Measurements from ENCODE around the gene PGM2L1. TPM values are rescaled to one million over a fixed set of nuclear protein-coding genes. Genes with fewer than 3 reads are reported as not detected.

PGM2L1 gene
- total RNA-seq, 4 donors from 2014 or later: 0.42 to 2.0 (median 0.89) TPM

DNA sequence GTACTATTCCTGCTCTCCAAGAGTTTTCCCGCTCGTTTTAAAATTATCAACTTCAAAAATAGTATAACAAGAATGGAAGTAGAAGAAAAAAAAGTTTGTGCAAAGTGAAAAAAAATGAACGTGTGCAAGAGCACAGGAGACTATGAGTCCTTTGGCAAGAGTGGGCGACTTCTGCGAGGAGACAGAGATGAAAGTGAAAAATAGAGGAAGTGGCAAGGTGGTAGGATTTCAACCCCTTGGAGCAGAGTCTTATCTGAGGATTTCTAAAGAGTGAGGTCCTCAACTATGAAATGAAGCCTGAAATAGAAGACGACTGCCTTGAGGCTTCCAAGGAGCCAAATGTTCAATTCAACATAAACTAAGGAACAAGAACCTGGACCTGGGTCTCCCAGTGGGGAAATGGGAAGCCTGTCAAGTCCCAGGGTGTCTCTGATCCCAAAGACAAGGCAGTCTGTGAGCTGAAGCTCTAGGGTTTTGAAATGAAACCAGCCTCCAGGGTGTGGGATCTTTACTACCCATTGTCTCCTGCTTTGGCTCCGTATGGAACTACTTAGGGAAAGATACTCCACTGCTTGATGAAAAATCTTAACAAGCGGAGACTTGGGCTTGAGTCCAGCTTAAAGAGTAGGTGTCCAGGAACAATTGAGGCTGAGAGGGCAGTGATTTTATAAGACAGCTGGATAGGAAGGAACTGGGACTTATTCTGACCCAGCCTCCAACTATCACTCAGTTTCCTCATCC lies 91.6 kb downstream of the PGM2L1 start:
- no peak overlapping the region for H3K27ac ChIP-seq
- no peaks in the 10 kb centered on the region for H3K9me3 ChIP-seq
- intact Hi-C loops (cut with DNase I): no loop called here
- H3K27me3 ChIP-seq: peaks cover 0 to 47% (median 0%) of the 10 kb centered on the region in 4 donors
- H3K36me3 ChIP-seq: no peaks in the 10 kb centered on the region
- TF ChIP-seq POLR2A (IDR thresholded peaks at IDR 0.05): no peak
- TF ChIP-seq, protein P1, sequence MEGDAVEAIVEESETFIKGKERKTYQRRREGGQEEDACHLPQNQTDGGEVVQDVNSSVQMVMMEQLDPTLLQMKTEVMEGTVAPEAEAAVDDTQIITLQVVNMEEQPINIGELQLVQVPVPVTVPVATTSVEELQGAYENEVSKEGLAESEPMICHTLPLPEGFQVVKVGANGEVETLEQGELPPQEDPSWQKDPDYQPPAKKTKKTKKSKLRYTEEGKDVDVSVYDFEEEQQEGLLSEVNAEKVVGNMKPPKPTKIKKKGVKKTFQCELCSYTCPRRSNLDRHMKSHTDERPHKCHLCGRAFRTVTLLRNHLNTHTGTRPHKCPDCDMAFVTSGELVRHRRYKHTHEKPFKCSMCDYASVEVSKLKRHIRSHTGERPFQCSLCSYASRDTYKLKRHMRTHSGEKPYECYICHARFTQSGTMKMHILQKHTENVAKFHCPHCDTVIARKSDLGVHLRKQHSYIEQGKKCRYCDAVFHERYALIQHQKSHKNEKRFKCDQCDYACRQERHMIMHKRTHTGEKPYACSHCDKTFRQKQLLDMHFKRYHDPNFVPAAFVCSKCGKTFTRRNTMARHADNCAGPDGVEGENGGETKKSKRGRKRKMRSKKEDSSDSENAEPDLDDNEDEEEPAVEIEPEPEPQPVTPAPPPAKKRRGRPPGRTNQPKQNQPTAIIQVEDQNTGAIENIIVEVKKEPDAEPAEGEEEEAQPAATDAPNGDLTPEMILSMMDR (IDR thresholded peaks at IDR 0.05): no peak
- WGBS, 2 donors: 56 to 70% methylated on average over 7 of the region's 8 CpGs
- H3K4me3 ChIP-seq: no peak overlapping the region
- H3K4me1 ChIP-seq: peaks cover 0 to 10% (median 0%) of the 10 kb centered on the region in 3 donors
- no peak for DNase-seq

DNA sequence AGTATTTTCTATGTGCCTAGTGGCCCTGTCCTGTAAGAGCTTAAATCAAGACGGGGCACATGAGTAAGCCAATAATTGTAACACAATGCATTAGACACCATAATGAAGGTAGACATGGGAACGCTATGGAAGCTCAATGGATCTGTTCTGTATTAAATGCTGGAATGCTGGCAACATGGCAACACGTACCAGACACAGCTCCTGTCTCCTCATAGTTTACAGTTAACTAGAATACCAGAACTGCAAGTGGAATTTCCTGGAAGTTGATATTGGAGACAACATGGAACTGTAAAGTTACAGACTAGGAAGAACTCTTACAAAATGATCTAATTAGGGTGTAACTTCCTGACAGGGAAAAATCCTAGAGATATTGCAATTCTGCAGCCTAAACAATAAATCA lies 99.2 kb downstream of the PGM2L1 start:
- Histone ChIP-seq H3K36me3 (no peaks in the 10 kb centered on the region), H3K4me3 (no peak overlapping the region), H3K4me1 (no peaks in the 10 kb centered on the region), H3K27me3 (peaks cover 0 to 20% (median 0%) of the 10 kb centered on the region in 4 donors), H3K27ac (no peak overlapping the region), H3K9me3 (no peaks in the 10 kb centered on the region)
- DNase-seq: no peak
- intact Hi-C loops (cut with DNase I): no loop called here
- no peak for TF ChIP-seq POLR2A (IDR thresholded peaks at IDR 0.05)
- TF ChIP-seq, protein P1 (IDR thresholded peaks at IDR 0.05): no peak
- WGBS, 2 donors: 84 to 92% methylated on average over 3 of the region's 3 CpGs

DNA sequence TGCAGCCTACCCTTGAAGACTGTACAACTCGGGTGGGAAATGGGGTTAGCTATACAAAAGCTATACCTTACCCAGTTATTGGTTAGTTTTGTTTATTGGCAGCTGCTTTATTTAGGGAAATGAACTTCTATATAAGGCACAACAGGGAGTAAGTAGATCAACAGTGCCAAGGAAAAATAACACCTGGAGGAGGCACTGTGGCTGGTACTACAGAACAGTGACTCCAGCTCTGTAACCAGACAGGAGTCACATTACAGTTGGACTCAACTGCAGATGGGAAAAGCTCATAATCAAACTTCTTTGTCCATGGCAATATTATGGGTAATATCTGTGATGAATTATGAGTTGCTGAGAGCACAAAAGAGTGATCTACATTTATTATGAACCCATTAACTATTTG lies 100.7 kb downstream of the PGM2L1 start:
- H3K27me3 ChIP-seq: peaks cover 0 to 20% (median 0%) of the 10 kb centered on the region in 4 donors
- H3K36me3 ChIP-seq: no peaks in the 10 kb centered on the region
- no peak for DNase-seq
- H3K4me3 ChIP-seq: no peak overlapping the region
- no peaks in the 10 kb centered on the region for H3K9me3 ChIP-seq
- TF ChIP-seq, protein P1 (IDR thresholded peaks at IDR 0.05): no peak
- 82 to 92% methylated on average over 1 of the region's 1 CpG for WGBS, 2 donors
- no peaks in the 10 kb centered on the region for H3K4me1 ChIP-seq
- intact Hi-C loops (cut with DNase I): no loop called here
- no peak overlapping the region for H3K27ac ChIP-seq

DNA sequence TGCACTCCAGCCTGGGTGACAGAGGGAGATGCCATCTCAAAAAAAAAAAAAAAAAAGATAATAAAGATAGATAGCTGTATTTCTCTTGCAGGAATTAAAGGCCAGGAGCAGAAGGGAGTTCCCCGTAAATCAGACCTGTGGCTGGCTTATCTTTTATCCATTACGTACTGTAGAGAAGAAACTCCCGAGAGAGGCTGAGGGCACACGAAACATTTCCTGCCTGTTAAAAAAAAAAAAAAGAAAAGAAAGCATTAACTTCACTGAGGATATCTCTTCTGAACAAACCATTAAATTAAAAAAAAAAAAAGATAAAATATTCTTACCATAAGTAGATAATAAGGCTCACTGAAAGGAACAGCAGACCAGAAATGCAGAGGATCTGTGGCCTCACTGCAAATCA lies 109.3 kb downstream of the PGM2L1 start:
- H3K4me1 ChIP-seq: peaks cover 0 to 5% (median 0%) of the 10 kb centered on the region in 3 donors
- H3K36me3 ChIP-seq: no peaks in the 10 kb centered on the region
- no peaks in the 10 kb centered on the region for H3K9me3 ChIP-seq
- WGBS, 2 donors: 62 to 70% methylated on average over 4 of the region's 4 CpGs
- H3K27me3 ChIP-seq: no peaks in the 10 kb centered on the region
- TF ChIP-seq POLR2A (IDR thresholded peaks at IDR 0.05): no peak
- TF ChIP-seq, protein P1 (IDR thresholded peaks at IDR 0.05): no peak
- intact Hi-C loops (cut with DNase I): no loop called here
- H3K27ac ChIP-seq: no peak overlapping the region
- H3K4me3 ChIP-seq: no peak overlapping the region
- DNase-seq: no peak

DNA sequence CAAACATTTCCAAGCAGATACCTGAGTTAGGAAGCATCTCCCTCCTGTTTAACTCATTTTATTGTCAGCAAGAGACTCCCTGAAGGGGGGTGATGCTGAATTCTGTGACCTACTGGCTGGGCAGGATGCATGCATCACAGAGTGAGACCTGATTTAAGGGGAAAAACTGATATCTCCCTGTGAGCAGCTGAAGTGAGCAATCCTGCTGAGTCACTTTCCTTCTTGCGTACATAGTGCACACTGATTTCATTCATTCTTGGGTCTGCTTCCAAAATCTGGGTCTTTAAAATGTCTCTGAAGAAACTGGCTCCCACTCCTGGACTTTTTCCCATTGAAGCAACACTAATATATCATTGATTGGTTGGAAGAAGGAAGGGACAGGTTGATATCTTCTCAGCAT lies 110.1 kb downstream of the PGM2L1 start:
- TF ChIP-seq POLR2A (IDR thresholded peaks at IDR 0.05): no peak
- TF ChIP-seq, protein P1 (IDR thresholded peaks at IDR 0.05): no peak
- Histone ChIP-seq H3K4me1 (peaks cover 0 to 5% (median 0%) of the 10 kb centered on the region in 3 donors), H3K4me3 (no peak overlapping the region), H3K36me3 (no peaks in the 10 kb centered on the region), H3K27ac (no peak overlapping the region), H3K27me3 (no peaks in the 10 kb centered on the region), H3K9me3 (no peaks in the 10 kb centered on the region)
- DNase-seq: no peak
- intact Hi-C loops (cut with DNase I): no loop called here
- 14% methylated on average over 1 of the region's 1 CpG for WGBS, 2 donors
